DMS 273 (cell line): Measurements from ENCODE around the gene MMP25.
"Not testable (repeated sequence)": the region's sequence is repeated elsewhere in the genome, so short reads cannot be mapped to it uniquely, and the experiment has no call there.

Source experiments
- DNase-seq: peaks from one replicate; lab custom pipeline; 2025; ENCODE audit not compliant: unreplicated experiment; lab: John Stamatoyannopoulos, UW

Gene MMP25

GRCh38 chr16:3070608-3071111, 24.3 kb downstream of the MMP25 start:
- DNase-seq = no peak

GRCh38 chr16:3071655-3072054, 25.3 kb downstream of the MMP25 start:
- no peak for DNase-seq

- not testable (repeated sequence) for DNase-seq
These were observed 25.8 kb downstream of the MMP25 start for GRCh38 chr16:3072148-3072547.

- not testable (repeated sequence) for DNase-seq
These were observed 26.4 kb downstream of the MMP25 start for GRCh38 chr16:3072576-3073263.

- no peak for DNase-seq
These were observed 27.1 kb downstream of the MMP25 start for GRCh38 chr16:3073448-3073847.

- no peak for DNase-seq
These were observed 28.6 kb downstream of the MMP25 start for GRCh38 chr16:3074860-3075522.

GRCh38 chr16:3075523-3075915, 29.2 kb downstream of the MMP25 start:
- no peak for DNase-seq

GRCh38 chr16:3075946-3076345, 29.6 kb downstream of the MMP25 start:
- not testable (repeated sequence) for DNase-seq

- no peak for DNase-seq
These were observed 30.2 kb downstream of the MMP25 start for GRCh38 chr16:3076577-3076976.

GRCh38 chr16:3080024-3080423, 33.7 kb downstream of the MMP25 start:
- no peak for DNase-seq

- not testable (repeated sequence) for DNase-seq
These were observed 35.6 kb downstream of the MMP25 start for GRCh38 chr16:3081957-3082356.

GRCh38 chr16:3083408-3083807, 37.0 kb downstream of the MMP25 start:
- DNase-seq = not testable (repeated sequence)

- DNase-seq = no peak
These were observed 38.1 kb downstream of the MMP25 start for GRCh38 chr16:3084491-3084890.

GRCh38 chr16:3084969-3085670, 38.8 kb downstream of the MMP25 start:
- no peak for DNase-seq

- DNase-seq = no peak
These were observed 39.7 kb downstream of the MMP25 start for GRCh38 chr16:3085868-3086595.

GRCh38 chr16:3086596-3087242, 40.4 kb downstream of the MMP25 start:
- no peak for DNase-seq

- DNase-seq = no peak
These were observed 41.2 kb downstream of the MMP25 start for GRCh38 chr16:3087243-3088235.

- DNase-seq = no peak
These were observed 42.1 kb downstream of the MMP25 start for GRCh38 chr16:3088450-3088849.

- DNase-seq = no peak
These were observed 42.8 kb downstream of the MMP25 start for GRCh38 chr16:3088925-3089716.
